ENCODE measurements around the gene BAG2.

The BAG2 gene

GRCh38 chr6:57221936-57222742 is 50.0 kb downstream of the BAG2 start, which contains the start of gene RAB23:
Gene RAB23 (minus strand): TSS chr6:57222307. CDS start chr6:57210380, 11,927 bp downstream.
- peak; percentile 61 for DNase-seq (ENCODE audit: low spot score)

- DNase-seq (ENCODE audit: low spot score): no peak
Measured at GRCh38 chr6:57222743-57223077, 50.6 kb downstream of the BAG2 start.

- DNase-seq (ENCODE audit: low spot score): no peak
Measured at GRCh38 chr6:57224769-57225515, 52.8 kb downstream of the BAG2 start.

GRCh38 chr6:57226221-57226620 is 54.1 kb downstream of the BAG2 start:
- no peak for DNase-seq (ENCODE audit: low spot score)

Measured in HuH-7.5 (cell line).